Urothelium cell line (cell line): ENCODE data around the gene ACOX3.

Experiments
- DNase-seq: peaks from one replicate; pipeline ENCODE4 v3.0.0; 2011; ENCODE audit warnings: low spot score, mixed read lengths
- FAIRE-seq: peaks from 2 replicates; lab custom pipeline; 2011; peaks lifted over from hg19 to GRCh38; lab: Jason Lieb, UNC

Gene ACOX3

GRCh38 chr4:8328866-8329559 lies 111.5 kb downstream of the ACOX3 start:
- DNase-seq (no peak), FAIRE-seq (no peak)

GRCh38 chr4:8328456-8328855 lies 112.1 kb downstream of the ACOX3 start:
- DNase-seq (no peak), FAIRE-seq (no peak)

- no peak for FAIRE-seq
- no peak for DNase-seq
Observed at GRCh38 chr4:8326206-8326605, 114.3 kb downstream of the ACOX3 start.

- DNase-seq (no peak), FAIRE-seq (no peak)
Observed at GRCh38 chr4:8325291-8325973, 115.1 kb downstream of the ACOX3 start.

GRCh38 chr4:8324640-8325239 lies 115.8 kb downstream of the ACOX3 start:
- no peak for DNase-seq
- FAIRE-seq, result no peak

GRCh38 chr4:8323947-8324555 lies 116.5 kb downstream of the ACOX3 start:
- FAIRE-seq (no peak), DNase-seq (no peak)

- no peak for FAIRE-seq
- no peak for DNase-seq
Observed at GRCh38 chr4:8322794-8323704, 117.5 kb downstream of the ACOX3 start.

GRCh38 chr4:8321771-8322170 lies 118.8 kb downstream of the ACOX3 start:
- DNase-seq, result no peak
- FAIRE-seq, result no peak

- DNase-seq (no peak), FAIRE-seq (peak; percentile 99)
Observed at GRCh38 chr4:8321220-8321619, 119.3 kb downstream of the ACOX3 start.

- FAIRE-seq, result no peak
Observed at GRCh38 chr4:8320386-8320750, 120.2 kb downstream of the ACOX3 start.

GRCh38 chr4:8319731-8320385 lies 120.7 kb downstream of the ACOX3 start:
- FAIRE-seq (no peak), DNase-seq (no peak)

More at GRCh38 chr4:8320386-8320750, 120.2 kb downstream of the ACOX3 start:
- no peak for DNase-seq

- FAIRE-seq (no peak), DNase-seq (no peak)
Observed at GRCh38 chr4:8319061-8319460, 121.5 kb downstream of the ACOX3 start.

- FAIRE-seq, result no peak
- no peak for DNase-seq
Observed at GRCh38 chr4:8318509-8318908, 122.0 kb downstream of the ACOX3 start.

- FAIRE-seq, result no peak
- DNase-seq, result no peak
Observed at GRCh38 chr4:8317474-8317873, 123.0 kb downstream of the ACOX3 start.

- no peak for FAIRE-seq
- DNase-seq, result no peak
Observed at GRCh38 chr4:8316911-8317351, 123.6 kb downstream of the ACOX3 start.
